Measurements from ENCODE around the gene SYNPO. TPM values are rescaled to one million over a fixed set of nuclear protein-coding genes. Genes with fewer than 3 reads are reported as not detected.

SYNPO gene
- polyA plus RNA-seq, 3 donors, result 109 to 126 (median 111) TPM

- no peak for DNase-seq
Observed at GRCh38 chr5:150653145-150653761, 12.8 kb downstream of the SYNPO start.

- DNase-seq, result no peak
Observed at GRCh38 chr5:150653762-150654556, 13.5 kb downstream of the SYNPO start.

GRCh38 chr5:150655221-150655620, 14.8 kb downstream of the SYNPO start:
- no peak for DNase-seq

- DNase-seq, result peak; percentile 80
Observed at GRCh38 chr5:150656191-150657132, 16.0 kb downstream of the SYNPO start.

GRCh38 chr5:150658121-150658520, 17.7 kb downstream of the SYNPO start:
- DNase-seq, result no peak

- DNase-seq, result no peak
Observed at GRCh38 chr5:150658699-150659265, 18.3 kb downstream of the SYNPO start.

- no peak for DNase-seq
Observed at GRCh38 chr5:150659360-150660107, 19.1 kb downstream of the SYNPO start.

- no peak for DNase-seq
Observed at GRCh38 chr5:150660108-150660831, 19.8 kb downstream of the SYNPO start.

- no peak for DNase-seq
Observed at GRCh38 chr5:150661086-150661485, 20.6 kb downstream of the SYNPO start, which contains the start of gene MYOZ3. MYOZ3 (plus strand) TSS chr5:150661251; CDS start chr5:150662942, 1,691 bp downstream.

GRCh38 chr5:150661821-150662596, 21.5 kb downstream of the SYNPO start:
- DNase-seq, result no peak

GRCh38 chr5:150662731-150663516, 22.5 kb downstream of the SYNPO start:
- DNase-seq, result no peak

- DNase-seq, result no peak
Observed at GRCh38 chr5:150663936-150664335, 23.5 kb downstream of the SYNPO start.

- DNase-seq, result no peak
Observed at GRCh38 chr5:150665044-150665443, 24.6 kb downstream of the SYNPO start.

GRCh38 chr5:150670275-150670947, 30.0 kb downstream of the SYNPO start:
- DNase-seq, result no peak

- DNase-seq, result no peak
Observed at GRCh38 chr5:150670948-150671310, 30.5 kb downstream of the SYNPO start.

GRCh38 chr5:150671509-150672236, 31.2 kb downstream of the SYNPO start:
- no peak for DNase-seq

- no peak for DNase-seq
Observed at GRCh38 chr5:150672237-150672883, 31.9 kb downstream of the SYNPO start.
